ENCODE data around the gene KRTAP12-2. TPM values are rescaled to one million over a fixed set of nuclear protein-coding genes. Genes with fewer than 3 reads are reported as not detected.

KRTAP12-2 gene
- polyA plus RNA-seq, 1 donor (not counting 4 experiments of a cell fraction or from before 2014, with no cell fraction given): not detected

- Histone ChIP-seq H3K4me2 (ENCODE audit: control insufficient read depth, extremely low read depth, insufficient read depth, low read depth, low read length) (no peak overlapping the region), H3K79me2 (ENCODE audit: control insufficient read depth, insufficient read depth, low read length) (no peaks in the 10 kb centered on the region), H3K9me1 (ENCODE audit: control insufficient read depth, extremely low read depth, insufficient read depth, low read length) (no peaks in the 10 kb centered on the region), H3K36me3 (ENCODE audit: control insufficient read depth in 2 of 2, extremely low read depth in 1 of 2, insufficient read depth in 2 of 2, low read length in 2 of 2) (no peaks in the 10 kb centered on the region), H3K27ac (ENCODE audit: control insufficient read depth, insufficient read depth, low read length) (no peak overlapping the region), H3K4me3 (ENCODE audit: control insufficient read depth in 2 of 3, extremely low read depth in 1 of 3, insufficient read depth in 2 of 3, low read depth in 1 of 3, low read length in 3 of 3) (no peak overlapping the region), H4K20me1 (ENCODE audit: control insufficient read depth, extremely low read depth, insufficient read depth, low read length) (no peaks in the 10 kb centered on the region), H3K9ac (ENCODE audit: control insufficient read depth, extremely low read depth, insufficient read depth, low read length) (no peak overlapping the region), H3K9me3 (ENCODE audit: control insufficient read depth, low read depth, low read length) (no peaks in the 10 kb centered on the region), H3K4me1 (ENCODE audit: control insufficient read depth, extremely low read depth, insufficient read depth, low read length) (no peaks in the 10 kb centered on the region), H2AFZ (ENCODE audit: control insufficient read depth, low read length) (no peak overlapping the region), H3K27me3 (ENCODE audit: control insufficient read depth, extremely low read depth, insufficient read depth, low read length) (peaks cover 9% of the 10 kb centered on the region)
- dilution Hi-C loops (cut with MboI; ENCODE audit: extremely low pct_ligation_motif_present, low sequenced_read_pairs): no loop called here
- TF ChIP-seq EZH2 (IDR thresholded peaks at IDR 0.05; ENCODE audit: low read length): no peak
- no peak for TF ChIP-seq CTCF (optimal IDR thresholded peaks at IDR 0.05 in 1 of 3, IDR thresholded peaks at IDR 0.05 in 1 of 3, conservative IDR thresholded peaks at IDR 0.05 in 1 of 3; ENCODE audit: extremely low read depth in 1 of 3, insufficient read depth in 2 of 3, low read length in 3 of 3)
- FAIRE-seq: no peak
- no peak for DNase-seq (ENCODE audit: low read depth, low spot score)
Observed at GRCh38 chr21:44670642-44671432, 4.1 kb upstream of the KRTAP12-2 start.

GRCh38 chr21:44667612-44668011 lies 885 bp upstream of the KRTAP12-2 start:
- TF ChIP-seq CTCF (optimal IDR thresholded peaks at IDR 0.05 in 1 of 3, IDR thresholded peaks at IDR 0.05 in 1 of 3, conservative IDR thresholded peaks at IDR 0.05 in 1 of 3; ENCODE audit: extremely low read depth in 1 of 3, insufficient read depth in 2 of 3, low read length in 3 of 3): no peak
- no peak for TF ChIP-seq EZH2 (IDR thresholded peaks at IDR 0.05; ENCODE audit: low read length)
- Histone ChIP-seq H3K27me3 (ENCODE audit: control insufficient read depth, extremely low read depth, insufficient read depth, low read length) (peaks cover 6% of the 10 kb centered on the region), H3K79me2 (ENCODE audit: control insufficient read depth, insufficient read depth, low read length) (no peaks in the 10 kb centered on the region), H3K4me2 (ENCODE audit: control insufficient read depth, extremely low read depth, insufficient read depth, low read depth, low read length) (no peak overlapping the region), H3K27ac (ENCODE audit: control insufficient read depth, insufficient read depth, low read length) (no peak overlapping the region), H2AFZ (ENCODE audit: control insufficient read depth, low read length) (no peak overlapping the region), H3K4me1 (ENCODE audit: control insufficient read depth, extremely low read depth, insufficient read depth, low read length) (no peaks in the 10 kb centered on the region), H4K20me1 (ENCODE audit: control insufficient read depth, extremely low read depth, insufficient read depth, low read length) (no peaks in the 10 kb centered on the region), H3K9me1 (ENCODE audit: control insufficient read depth, extremely low read depth, insufficient read depth, low read length) (no peaks in the 10 kb centered on the region), H3K4me3 (ENCODE audit: control insufficient read depth in 2 of 3, extremely low read depth in 1 of 3, insufficient read depth in 2 of 3, low read depth in 1 of 3, low read length in 3 of 3) (no peak overlapping the region), H3K36me3 (ENCODE audit: control insufficient read depth in 2 of 2, extremely low read depth in 1 of 2, insufficient read depth in 2 of 2, low read length in 2 of 2) (no peaks in the 10 kb centered on the region), H3K9me3 (ENCODE audit: control insufficient read depth, low read depth, low read length) (no peaks in the 10 kb centered on the region), H3K9ac (ENCODE audit: control insufficient read depth, extremely low read depth, insufficient read depth, low read length) (no peak overlapping the region)
- dilution Hi-C loops (cut with MboI; ENCODE audit: extremely low pct_ligation_motif_present, low sequenced_read_pairs): no loop called here
- DNase-seq (ENCODE audit: low read depth, low spot score) (no peak), FAIRE-seq (no peak)
